ENCODE results near the gene NCBP1. TPM values are rescaled to one million over a fixed set of nuclear protein-coding genes. Genes with fewer than 3 reads are reported as not detected.

Gene NCBP1
- total and polyA plus RNA-seq, 2 of the 4 experiments (the other 2 are of a cell fraction): 17.8 to 46.4 TPM

- Histone ChIP-seq H2AK5ac (ENCODE audit: low read depth, low read length) (no peak overlapping the region), H3K56ac (ENCODE audit: extremely low read depth, insufficient read depth, low read length) (no peak overlapping the region), H3K36me3 (ENCODE audit: control insufficient read depth, insufficient read depth, low read length) (no peaks in the 10 kb centered on the region), H3K27ac (ENCODE audit: insufficient read depth, low read length) (no peak overlapping the region), H3K14ac (replicated peaks; ENCODE audit: low read depth, low read length) (no peak overlapping the region), H3K9ac (ENCODE audit: low read depth, low read length) (no peak overlapping the region), H2BK120ac (ENCODE audit: low read depth, low read length) (no peak overlapping the region), H2BK5ac (ENCODE audit: low read depth, low read length, poor library complexity, severe bottlenecking) (no peak overlapping the region), H3K4ac (ENCODE audit: low read depth, low read length) (no peak overlapping the region), H4K20me1 (ENCODE audit: insufficient read depth, low read length) (no peaks in the 10 kb centered on the region), H3K9me1 (ENCODE audit: insufficient read depth, low read length) (no peaks in the 10 kb centered on the region), H4K91ac (ENCODE audit: insufficient read depth, low read depth, low read length) (no peak overlapping the region), H2BK20ac (ENCODE audit: low read depth, low read length) (no peak overlapping the region), H4K5ac (ENCODE audit: low read depth, low read length) (no peak overlapping the region), H3K4me1 (ENCODE audit: control insufficient read depth, insufficient read depth, low read length) (peaks cover 3% of the 10 kb centered on the region), H3K18ac (ENCODE audit: low read depth, low read length) (no peak overlapping the region), H2BK15ac (ENCODE audit: low read depth, low read length) (no peak overlapping the region), H3K4me3 (ENCODE audit: insufficient read depth, low read depth, low read length) (no peak overlapping the region), H3K27me3 (ENCODE audit: control insufficient read depth, insufficient read depth, low read length) (peaks cover 10% of the 10 kb centered on the region), H2AK9ac (replicated peaks; ENCODE audit: low read depth, low read length, poor library complexity) (no peak overlapping the region), H3K9me3 (ENCODE audit: control insufficient read depth, insufficient read depth, low read length) (no peaks in the 10 kb centered on the region), H3K23ac (ENCODE audit: low read depth, low read length) (no peak overlapping the region), H4K8ac (ENCODE audit: low read depth in 2 of 2, low read length in 2 of 2) (no peak overlapping the region), H2AFZ (replicated peaks; ENCODE audit: low read length, poor library complexity) (no peak overlapping the region), H3K79me1 (ENCODE audit: low read depth in 1 of 2, low read length in 2 of 2) (no peaks in the 10 kb centered on the region), H3K4me2 (ENCODE audit: low read depth, low read length) (no peak overlapping the region)
- dilution Hi-C loops (cut with HindIII; ENCODE audit: low sequenced_read_pairs, unreplicated experiment) (no loop called here), in situ Hi-C loops (cut with MboI; ENCODE audit: low sequenced_read_pairs) (no loop called here), intact Hi-C loops (cut with micrococcal nuclease) (no loop called here)
- WGBS, 2 experiments (ENCODE audit: extremely low coverage in 2 of 2, insufficient read length in 1 of 2): no CpG with 5 or more reads among the region's 3 CpGs
- ChIA-PET CTCF (interaction anchor here (1.1 to 2.1 kb wide), 2 partner anchors 196 to 218 kb away, joined by 3 to 7 read pairs; no protein-coding TSS in a partner anchor), POLR2A (ENCODE audit: unreplicated experiment) (no interaction called here)
- ATAC-seq (ENCODE audit: low read depth): no peak
- no peak for DNase-seq
- no TSS peak for BruUV-seq (replicated peaks)
- TF ChIP-seq RAD21 (IDR thresholded peaks at IDR 0.05; ENCODE audit: low read length) (no peak), POLR2A (IDR thresholded peaks at IDR 0.05; ENCODE audit: low read depth, low read length) (no peak), CEBPB (IDR thresholded peaks at IDR 0.05; ENCODE audit: low read depth, low read length) (no peak), MAZ (IDR thresholded peaks at IDR 0.05; ENCODE audit: borderline replicate concordance, low read depth, low read length) (no peak), BHLHE40 (IDR thresholded peaks at IDR 0.05; ENCODE audit: low read depth, low read length) (no peak)
- TF ChIP-seq, protein P1, sequence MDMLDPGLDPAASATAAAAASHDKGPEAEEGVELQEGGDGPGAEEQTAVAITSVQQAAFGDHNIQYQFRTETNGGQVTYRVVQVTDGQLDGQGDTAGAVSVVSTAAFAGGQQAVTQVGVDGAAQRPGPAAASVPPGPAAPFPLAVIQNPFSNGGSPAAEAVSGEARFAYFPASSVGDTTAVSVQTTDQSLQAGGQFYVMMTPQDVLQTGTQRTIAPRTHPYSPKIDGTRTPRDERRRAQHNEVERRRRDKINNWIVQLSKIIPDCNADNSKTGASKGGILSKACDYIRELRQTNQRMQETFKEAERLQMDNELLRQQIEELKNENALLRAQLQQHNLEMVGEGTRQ (IDR thresholded peaks at IDR 0.05; ENCODE audit: low read depth, low read length): no peak
These were observed 71.8 kb downstream of the NCBP1 start for GRCh38 chr9:97705354-97705950.
